GM12874 (cell line): Measurements from ENCODE around the gene OSBPL9.

ENCODE experiments used
- TF ChIP-seq, protein P1 (sequence below): IDR thresholded peaks from 2 replicates; pipeline ENCODE4 v1.5.1; 2011; ENCODE audit warnings: low read depth, mild to moderate bottlenecking, control low read depth, low read length, moderate library complexity; ENCODE audit not compliant: insufficient read depth

Gene OSBPL9

DNA sequence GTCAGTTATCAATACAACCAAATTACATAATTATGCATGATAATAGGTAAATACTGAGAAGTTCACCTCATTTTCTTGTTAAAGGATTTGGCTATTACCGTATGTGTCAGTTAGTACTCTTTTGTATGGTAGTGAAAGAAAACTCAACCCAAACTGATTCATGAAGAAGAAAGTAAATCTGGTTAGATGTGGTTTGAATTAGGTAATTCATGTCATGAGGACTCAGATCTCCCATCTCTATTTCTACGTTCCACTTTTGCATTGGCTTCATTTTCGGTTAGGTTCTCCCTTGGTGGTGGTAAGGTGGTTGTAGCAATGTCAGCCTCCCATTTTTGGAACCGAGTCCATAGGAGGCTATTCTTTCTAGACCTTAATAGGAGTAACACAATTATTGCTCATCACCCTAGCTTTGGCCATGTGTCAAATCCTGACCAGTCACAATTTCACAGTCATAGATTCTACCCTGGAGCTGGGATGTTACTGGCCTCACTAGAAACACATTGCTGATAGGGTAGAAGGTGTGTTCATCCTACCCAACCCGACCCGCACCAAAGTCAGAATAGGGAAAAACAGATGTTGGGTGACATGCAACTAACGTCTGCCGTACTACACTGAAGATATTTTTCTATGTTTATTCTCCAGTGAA lies 97.6 kb downstream of the OSBPL9 start:
- TF ChIP-seq, protein P1, sequence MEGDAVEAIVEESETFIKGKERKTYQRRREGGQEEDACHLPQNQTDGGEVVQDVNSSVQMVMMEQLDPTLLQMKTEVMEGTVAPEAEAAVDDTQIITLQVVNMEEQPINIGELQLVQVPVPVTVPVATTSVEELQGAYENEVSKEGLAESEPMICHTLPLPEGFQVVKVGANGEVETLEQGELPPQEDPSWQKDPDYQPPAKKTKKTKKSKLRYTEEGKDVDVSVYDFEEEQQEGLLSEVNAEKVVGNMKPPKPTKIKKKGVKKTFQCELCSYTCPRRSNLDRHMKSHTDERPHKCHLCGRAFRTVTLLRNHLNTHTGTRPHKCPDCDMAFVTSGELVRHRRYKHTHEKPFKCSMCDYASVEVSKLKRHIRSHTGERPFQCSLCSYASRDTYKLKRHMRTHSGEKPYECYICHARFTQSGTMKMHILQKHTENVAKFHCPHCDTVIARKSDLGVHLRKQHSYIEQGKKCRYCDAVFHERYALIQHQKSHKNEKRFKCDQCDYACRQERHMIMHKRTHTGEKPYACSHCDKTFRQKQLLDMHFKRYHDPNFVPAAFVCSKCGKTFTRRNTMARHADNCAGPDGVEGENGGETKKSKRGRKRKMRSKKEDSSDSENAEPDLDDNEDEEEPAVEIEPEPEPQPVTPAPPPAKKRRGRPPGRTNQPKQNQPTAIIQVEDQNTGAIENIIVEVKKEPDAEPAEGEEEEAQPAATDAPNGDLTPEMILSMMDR, result no peak

DNA sequence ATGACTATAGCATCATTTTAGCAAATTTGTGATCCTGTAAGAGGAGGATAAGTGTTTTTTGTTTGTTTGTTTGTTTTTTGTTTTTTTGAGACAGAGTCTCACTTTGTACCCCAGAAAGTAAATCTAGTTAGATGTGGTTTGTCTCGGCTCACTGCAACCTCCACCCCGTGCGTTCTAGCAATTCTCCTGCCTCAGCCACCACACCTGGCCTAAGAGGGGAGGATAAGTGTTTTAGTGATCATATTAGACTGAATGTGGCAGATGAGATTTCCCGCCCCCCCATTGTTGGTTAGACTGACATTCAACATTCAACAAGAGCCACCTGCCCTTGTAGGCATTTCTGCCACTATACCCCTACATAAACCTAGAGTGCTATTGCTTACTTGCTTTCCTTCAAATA lies 98.5 kb downstream of the OSBPL9 start:
- TF ChIP-seq, protein P1, result no peak

DNA sequence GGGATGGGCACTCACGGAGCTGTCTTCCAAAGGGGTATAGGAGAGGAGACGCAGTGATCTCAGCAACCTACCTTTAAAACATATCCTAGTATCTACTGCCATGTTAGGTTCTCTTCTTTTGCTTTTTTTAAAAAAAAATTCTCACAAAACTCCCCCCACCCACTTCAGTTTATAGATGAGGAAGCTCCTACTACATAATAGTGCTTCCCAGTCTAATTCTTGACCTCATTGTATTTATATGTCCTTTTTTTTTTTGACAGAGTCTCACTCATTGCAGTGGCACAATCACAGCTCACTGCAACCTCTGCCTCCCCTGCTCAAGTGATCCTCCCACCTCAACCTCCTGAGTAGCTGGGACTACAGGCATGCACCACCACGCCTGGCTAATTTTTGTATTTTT lies 99.9 kb downstream of the OSBPL9 start:
- TF ChIP-seq, protein P1, result no peak

DNA sequence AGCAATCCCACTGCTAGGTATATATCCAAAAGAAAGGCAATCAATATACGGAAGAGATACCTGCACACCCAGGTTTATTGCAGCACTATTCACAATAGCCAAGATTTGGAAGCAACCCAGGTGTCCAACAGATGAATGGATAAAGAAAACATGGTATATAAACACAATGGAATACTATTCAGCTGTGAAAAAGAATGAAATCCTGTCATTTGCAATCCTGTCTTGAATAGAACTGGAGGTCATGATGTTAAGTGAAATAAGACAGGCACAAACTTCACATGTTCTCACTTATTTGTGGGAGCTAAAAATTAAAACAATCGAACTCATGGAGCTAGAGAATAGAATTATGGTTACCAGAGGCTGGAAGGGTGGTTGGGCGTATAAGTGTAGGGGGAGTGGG lies 101.0 kb downstream of the OSBPL9 start:
- TF ChIP-seq, protein P1, result no peak

DNA sequence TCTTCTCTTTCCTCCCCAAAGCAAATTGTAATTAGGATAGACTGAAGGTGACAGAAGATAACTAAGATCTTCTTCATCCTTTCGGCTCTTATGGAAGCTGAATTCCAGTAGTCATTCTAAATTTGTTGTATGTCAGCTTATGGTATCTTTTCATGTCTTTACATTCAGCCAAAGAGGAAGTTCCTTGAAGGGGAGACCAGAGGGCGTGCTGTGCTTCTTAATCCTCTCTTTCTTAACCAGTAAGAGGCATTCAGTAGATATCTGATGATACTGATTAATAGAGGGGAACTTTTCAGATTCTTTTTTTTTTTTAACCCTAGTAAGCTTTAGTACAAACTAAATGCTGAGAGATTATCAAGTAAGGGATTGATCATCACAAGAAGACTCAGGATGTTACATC lies 102.3 kb downstream of the OSBPL9 start:
- TF ChIP-seq, protein P1, result no peak

DNA sequence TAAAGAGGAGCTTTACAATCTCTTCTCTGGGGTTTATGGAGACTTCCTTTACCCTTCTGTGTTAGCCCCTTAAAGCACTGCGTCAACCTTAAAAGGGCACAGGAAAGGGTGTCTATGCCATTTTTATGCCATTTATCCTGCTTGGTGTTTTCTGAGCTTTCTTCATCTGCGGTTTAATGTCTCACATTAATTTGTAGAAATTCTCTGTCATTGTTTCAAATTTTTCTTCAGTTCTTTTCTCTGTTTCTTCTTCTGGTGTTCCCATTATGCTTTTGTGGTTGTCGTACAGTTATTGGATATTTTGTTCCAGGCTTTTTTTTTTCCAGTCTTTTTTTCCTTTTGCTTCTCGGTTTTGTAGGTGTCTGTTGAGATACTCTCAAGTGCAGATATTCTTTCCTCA lies 107.9 kb downstream of the OSBPL9 start:
- TF ChIP-seq, protein P1, result no peak

DNA sequence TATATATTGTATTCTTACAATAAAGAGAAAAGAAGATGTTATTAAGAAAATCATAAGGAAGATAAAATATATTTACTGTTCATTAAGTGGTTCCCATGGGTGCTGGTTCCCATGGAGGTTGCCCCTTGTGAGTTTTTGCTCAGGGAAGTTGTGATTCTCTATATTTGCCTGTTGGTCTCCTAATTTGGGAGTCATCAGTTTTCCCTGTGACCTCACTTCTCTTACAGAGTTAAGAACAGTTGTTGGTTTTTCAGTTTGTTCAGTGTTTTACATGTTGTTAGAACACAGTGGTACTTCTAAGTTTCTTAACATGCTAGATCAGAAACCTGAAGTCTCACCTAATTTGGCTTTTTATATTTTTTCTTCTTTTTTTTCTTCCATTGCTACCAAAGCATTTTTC lies 109.2 kb downstream of the OSBPL9 start:
- TF ChIP-seq, protein P1, result no peak
